Right forelimb (tissue), 1 donor: ENCODE data around the gene TBC1D22A.

Experiments used
- DNase-seq: peaks from one replicate; pipeline ENCODE4 v3.0.0-alpha.2; 2018

TBC1D22A gene

DNA sequence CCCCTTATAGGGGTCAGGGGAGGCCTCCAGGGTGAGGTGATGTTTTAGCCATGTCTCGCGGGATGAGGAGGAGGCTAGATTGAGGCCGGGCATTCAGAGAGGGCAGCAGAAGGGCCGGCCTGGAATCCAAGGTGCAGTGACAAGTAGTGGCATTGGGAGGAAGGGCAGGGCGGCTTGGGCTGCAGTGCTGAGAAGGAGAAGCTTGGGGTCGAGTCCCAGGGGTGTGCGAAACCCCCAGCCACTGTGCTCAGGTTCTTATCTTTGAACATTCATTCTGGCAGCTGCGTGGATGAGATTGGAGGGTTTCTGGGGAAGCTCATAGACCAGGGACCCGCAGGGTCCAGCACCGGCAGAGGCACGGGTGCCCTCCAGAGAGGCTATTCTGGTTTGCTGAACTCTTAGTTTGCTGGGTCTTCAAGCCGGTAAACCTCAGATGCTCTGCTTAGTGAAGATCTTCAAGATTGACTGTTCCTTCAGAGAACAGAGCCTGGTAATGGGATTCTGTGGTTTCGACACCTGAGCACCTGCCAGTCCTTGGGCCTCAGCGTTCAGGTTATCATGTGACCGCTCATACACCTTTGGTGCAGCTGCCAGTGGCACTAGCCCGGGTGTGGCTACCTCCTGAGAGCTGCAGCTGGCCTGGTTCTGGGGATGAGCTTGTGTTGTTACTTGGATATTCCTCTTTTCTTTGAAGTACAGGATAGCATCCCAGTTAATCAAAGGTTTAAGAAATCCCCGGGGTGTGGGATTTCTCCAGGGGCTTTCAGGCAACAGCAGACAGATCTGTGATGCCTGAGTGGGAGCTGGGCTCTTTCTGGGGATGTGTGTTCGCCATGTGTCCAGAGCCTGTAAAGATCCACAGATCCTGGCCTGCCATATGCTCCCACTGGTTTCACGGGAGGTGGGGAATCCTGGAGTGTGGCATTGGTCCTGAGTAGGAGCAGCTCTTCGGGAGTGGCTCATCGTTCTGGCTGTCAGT lies 152.8 kb downstream of the TBC1D22A start:
- no peak for DNase-seq

DNA sequence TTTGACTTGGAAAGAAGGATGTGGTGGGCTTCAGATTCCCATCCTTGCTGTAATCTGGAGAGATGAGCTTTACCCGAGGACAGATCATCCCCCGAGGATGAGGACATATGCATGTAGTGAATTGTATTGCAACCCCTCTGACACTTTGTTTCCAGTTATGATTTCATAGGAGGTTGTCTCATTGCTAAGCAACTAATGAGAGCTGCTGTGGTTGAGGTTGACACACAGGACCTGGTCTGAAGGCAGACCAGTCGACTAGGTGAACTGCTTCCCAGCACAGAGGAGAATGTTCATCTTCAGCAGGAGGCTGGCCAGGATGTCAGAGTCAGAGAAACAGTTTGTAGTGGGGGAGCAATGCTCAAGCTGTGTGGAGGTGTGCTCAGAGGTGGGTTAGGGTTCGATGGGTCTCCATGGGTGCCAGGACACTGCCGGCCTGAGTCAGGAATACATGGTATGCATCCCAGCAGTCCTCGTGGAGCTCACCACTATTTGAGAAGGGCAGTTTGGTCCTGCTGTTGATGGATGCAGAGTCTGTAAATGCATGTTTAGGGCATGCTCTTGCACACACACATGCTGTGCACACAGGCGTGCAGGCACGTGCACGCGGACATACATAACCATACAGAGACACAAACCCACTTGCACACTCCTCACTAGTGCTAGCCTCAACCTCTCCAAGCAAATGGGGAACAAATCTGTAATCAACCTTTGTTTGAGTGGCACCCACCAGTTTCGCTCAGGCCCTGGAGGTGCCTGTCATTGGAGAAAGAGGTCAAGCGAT lies 153.7 kb downstream of the TBC1D22A start:
- no peak for DNase-seq

DNA sequence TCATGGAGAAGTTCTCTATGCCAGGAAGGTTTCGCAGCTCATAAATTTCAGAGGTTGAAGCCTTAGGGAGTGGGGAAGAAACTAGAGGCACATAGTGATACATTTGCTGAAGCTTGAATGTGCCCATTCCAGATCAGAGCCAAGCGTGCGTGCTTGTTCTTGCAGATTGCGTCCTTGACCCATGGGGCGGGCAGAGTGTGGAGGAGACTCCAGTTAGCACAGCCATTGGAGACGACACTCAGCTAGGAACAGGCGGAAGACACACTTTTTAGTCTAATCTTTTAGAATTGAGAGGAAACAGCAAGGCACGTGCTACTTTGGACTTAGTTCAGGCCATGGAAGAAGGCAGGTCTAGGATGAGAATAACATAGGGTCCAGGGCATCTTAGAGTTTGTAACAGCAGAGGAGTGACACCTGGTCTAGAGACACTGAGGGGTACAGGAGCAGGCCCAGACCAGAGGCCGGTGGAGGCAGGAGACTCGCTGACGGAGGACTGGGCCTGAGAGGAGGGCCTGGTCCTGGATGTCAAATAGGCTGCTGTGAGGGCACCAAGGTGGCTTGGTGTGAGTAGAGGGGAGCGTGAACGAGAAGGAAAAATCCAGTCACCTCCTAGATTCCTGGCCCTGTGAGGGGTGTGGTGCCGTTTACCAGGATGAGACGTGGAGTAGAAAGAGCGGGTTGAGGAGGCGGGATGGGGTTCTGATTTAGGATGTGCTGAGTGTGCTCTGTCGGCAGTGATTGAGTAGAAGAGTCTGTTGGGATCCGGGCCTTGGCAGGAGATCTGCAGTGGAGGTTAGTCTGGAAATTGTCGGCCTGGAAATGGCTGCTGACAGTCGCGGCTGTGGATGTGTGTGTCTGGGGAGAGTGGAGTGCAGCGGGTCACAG lies 154.7 kb downstream of the TBC1D22A start:
- no peak for DNase-seq

DNA sequence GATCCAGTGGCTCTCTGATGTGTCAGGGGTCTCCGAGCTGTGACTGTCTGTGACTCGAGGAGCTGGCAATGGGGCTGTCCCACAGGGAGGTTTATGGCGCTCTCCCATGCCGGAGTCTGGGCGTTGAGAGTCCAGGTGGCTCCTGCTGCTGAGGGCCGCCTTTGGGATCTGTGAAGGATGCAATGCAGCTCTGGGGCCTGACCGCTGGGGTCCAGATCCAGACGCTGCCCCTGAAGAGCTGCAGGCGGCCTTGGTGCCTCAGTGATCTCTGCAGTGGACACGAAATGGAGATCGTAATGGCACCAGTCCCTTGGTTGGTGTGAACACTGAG lies 155.3 kb downstream of the TBC1D22A start:
- DNase-seq, result no peak

DNA sequence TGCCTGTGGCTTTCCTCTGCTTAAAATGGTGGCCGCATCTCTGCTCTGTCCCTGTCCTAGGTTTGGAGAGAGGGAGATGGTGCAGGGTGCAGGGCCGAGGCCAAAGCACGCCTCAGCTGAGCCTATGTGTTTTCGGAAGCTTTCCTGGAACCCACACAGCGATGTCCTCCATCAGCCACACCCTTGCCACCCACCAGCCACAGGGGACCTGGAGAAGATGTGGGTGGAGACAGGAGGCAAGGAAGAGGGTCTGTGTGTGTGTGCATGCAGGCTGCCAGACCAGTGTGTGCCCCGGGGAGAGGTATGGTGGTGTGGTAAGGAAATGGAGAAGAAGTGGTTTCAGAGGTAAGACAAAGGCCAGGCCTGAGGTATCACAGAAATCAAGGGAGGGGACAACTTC lies 155.7 kb downstream of the TBC1D22A start:
- DNase-seq, result no peak

DNA sequence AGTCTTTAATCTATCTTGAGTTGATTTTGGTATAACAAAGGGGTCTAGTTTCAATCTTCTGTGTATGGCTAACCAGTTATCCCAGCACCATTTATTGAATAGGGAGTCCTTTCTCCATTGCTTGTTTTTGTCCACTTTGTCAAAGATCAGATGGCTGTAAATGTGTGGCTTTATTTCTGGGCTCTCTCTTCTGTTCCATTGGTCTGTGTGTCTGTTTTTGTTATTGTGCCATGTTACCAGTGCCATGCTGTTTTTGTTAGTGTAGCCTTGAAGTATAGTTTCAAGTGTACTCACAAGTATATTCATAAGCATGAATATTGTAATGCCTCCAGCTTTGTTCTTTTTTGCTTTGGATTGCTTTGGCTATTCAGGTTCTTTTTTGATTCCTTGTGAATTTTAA lies 159.6 kb downstream of the TBC1D22A start:
- DNase-seq, result no peak

DNA sequence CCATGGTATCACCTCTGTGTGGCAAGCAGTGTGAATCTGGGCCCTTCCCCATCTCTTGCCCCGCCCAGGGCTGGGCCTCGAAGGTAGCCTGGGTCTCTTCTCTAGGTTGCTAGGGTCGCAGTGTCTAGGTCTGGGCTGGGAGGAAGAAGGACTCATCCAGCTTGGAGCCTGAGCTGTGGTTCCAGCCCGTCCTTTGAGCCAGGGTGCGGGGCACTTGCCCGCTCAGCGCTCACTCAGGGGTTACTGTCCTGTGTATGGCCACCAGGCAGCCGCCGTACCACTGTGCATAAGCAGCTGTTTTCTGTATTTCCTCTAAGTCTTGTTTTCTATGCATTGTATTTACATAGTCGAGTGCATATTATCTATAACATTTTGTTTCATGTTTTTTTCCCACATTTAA lies 160.9 kb downstream of the TBC1D22A start:
- no peak for DNase-seq

DNA sequence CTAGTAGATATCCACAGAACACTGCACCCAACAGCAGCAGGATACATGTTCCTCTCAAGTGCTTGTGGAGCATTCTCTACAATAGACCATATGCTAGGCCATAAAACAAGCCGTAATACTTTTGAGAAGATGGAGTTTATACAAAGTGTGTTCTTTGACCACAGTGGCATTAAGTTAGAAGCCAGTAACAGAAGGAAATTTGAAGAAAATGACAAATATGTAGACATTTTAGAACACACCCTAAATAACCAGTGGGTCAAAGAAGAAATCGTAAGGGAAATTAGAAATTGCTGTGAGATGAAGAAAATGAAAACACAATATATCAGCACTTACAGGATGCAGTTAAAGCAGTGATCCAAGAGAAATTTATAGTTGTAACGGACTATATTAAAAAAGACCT lies 163.4 kb downstream of the TBC1D22A start:
- no peak for DNase-seq

DNA sequence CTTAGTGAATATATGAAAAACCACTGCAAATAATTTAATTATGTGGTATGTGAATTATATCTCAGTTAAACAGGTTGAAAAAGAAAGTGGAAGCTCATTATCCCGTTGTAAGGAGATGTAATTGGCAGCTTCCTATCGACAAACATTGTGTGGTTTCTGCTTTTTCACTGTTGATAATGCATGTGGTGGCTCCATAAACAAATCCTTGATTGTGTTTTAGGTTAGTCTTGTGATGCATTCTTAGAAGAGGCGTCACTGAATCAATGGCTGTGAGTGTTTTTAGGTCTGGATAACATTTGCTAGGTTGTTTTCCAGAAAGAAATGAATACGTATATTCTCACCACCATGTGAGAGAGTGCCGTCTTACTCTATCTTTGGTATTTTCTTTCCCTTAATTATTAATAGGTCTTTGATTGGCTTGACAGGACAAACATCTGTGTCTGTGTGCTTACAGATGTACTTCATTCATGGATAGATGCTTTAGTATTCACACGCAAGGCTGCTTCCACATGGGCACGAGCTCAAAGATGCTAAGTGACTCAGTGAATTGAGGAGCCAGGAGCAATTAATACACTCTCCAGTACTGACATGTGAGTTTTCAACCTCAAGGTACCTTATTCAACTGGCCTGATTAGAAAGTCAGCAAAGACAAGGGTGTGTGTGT lies 166.7 kb downstream of the TBC1D22A start:
- no peak for DNase-seq

DNA sequence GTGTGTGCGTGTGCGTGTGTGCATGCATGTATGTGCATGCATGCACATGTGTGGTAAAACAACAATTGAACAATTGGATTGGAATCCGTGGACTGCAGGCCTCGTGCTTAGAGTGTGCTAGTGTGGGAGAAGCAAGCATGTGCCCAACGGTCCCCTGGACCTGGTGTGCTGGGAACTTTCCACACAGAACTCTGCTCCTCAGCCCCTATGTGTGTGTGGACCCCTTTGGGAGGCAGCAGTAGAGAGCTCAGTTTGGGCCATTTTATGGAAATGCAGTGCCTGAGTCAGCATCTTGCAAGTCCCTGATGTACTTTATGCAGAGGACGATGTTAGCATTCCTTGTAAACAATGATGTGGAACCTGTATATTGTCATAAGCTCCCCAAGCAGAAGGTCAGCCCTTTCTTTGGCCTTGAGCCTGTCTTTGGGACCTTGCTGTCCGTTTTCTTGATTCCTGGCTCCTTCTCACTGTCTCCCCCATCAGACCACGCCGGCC lies 167.3 kb downstream of the TBC1D22A start:
- no peak for DNase-seq

DNA sequence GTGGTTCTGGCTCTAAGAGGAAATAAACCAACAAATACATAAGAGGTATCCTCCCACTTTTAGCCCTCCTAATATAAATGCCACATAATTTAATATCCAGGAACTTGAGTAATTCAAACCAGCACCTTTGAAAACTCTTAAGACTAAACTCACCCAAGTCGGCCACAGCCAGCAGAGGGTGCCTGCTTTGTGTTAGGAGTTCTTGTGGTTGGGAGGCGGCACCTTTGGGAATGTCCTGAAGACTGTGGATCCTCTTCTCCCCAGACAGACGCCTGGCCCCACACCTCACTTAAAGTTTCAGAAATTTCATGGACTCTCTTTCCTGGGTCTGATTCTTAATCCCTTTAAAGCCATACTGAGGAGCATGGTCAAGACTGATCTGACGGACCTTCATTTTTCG lies 169.0 kb downstream of the TBC1D22A start:
- no peak for DNase-seq

DNA sequence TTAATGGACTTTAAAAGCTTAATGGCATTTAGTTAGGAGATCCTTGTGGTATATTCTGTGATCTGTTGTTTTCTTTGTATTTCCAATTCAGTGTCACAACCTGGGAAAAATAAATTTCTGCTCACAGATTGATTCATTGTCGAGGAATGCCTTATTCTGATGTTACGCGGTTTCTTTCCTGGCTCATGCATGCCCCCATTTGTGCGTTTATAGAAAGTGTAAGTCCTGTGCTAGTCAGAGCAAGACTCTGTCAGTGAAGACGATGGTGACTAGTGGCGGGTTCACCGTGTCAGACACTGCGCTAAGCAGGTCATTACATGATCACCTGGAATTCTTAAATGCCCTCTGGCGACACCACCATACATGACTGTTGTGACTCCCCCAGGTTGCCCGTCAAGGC lies 169.4 kb downstream of the TBC1D22A start:
- no peak for DNase-seq

DNA sequence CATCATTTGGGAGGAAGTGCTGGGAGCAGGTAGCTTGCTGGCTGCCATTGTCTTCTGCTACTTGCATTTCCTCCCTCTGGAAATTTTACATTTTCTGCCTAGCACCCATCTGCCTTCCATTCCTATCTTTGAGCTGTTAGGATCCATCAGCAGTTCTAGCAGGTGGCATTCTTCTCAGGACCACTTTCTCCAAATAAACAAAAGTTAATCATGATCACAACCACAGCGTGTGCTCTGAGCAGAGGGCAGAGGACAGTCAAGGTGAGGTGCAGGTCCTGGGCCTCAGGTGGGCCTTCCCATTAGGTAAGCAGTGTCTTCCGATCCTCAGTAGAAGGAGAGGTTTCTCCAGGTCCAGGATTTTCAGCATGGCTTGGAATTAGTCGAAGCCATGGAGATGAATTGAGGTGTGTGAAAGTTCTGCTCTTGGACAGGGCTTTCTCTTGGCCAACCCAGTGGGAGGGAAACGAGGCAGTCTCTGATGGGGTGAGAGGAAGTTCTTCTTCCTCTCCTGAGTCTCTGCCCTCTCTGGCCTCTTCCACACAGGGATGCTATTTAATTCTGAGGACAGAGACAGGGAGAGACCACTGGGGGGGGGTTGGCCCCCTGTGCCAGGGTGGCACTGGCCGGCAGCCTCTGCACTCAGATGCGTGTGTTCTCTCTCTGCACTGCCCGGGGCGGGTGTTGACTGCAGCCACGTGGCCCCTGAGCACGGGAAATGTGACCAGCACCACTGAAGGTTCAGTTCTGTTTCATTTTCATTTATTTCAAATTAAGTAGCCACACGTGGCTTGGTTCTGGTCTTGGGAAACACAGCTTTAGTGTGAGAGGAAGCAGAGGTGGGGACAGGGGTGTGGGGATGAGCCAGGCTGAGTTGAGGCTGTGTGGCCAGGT lies 170.8 kb downstream of the TBC1D22A start:
- DNase-seq, result no peak

DNA sequence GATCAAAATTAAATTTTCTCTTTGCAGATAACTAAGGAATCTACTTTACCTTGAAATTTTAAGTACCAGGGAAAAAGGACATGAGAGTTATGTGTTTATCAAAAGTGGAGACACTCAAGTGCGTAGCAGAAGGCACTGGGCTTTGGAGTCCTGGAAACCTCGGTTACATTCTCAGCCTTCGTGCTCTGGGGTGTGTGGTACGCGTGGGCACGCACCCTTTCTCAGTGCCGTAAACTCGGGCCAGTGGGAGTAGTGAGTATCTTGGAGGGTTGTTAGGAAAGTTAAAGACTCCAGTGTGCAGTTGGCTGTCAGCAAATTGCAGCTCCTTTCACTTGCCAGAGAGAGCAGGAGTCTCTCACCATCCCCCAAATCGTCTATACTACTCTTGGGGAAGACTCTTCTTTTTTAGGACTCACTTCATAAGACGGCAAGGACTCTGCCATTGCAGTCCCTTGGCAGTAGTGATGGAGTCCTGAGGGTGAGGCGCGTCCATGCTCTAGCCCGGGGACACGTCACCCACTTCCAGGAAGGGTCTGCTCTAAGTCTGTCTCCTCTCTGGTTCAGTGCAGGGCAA lies 171.8 kb downstream of the TBC1D22A start:
- DNase-seq, result no peak

DNA sequence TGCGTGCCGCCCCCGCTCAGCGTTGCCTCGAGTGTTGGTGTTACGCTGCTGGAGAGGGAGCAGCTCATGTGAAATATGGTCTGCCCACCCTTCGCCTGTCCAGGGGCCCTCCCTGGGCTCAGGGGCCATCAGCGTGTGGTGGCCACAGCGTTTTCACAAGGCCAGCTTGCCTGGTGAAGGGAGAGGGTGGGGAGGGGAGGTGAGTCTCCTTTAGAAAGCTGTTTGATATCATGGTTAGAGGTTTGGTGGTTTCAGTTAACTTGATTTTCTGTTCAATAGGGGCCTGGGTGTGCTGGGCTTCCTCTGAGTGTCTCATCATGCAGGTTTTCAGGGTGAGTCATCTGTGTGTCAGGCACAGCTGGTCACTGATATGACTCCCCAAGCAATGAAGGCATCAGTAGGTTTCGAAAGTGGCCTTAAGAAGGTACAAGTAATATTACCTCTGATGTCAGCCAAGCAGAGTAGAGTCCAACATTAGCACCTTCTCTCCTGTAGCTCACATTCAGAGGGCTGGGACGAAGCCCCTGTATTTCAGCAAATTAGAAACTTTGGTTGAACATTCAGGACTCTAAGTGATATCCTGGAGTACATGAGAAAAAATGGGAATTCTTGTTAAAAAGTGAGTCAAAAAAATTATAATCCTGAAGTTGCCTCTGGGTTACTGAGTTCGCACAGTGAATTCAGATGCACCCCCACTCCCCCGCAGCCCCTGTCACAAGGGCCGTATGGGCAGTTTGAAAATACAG lies 172.5 kb downstream of the TBC1D22A start:
- DNase-seq, result no peak

DNA sequence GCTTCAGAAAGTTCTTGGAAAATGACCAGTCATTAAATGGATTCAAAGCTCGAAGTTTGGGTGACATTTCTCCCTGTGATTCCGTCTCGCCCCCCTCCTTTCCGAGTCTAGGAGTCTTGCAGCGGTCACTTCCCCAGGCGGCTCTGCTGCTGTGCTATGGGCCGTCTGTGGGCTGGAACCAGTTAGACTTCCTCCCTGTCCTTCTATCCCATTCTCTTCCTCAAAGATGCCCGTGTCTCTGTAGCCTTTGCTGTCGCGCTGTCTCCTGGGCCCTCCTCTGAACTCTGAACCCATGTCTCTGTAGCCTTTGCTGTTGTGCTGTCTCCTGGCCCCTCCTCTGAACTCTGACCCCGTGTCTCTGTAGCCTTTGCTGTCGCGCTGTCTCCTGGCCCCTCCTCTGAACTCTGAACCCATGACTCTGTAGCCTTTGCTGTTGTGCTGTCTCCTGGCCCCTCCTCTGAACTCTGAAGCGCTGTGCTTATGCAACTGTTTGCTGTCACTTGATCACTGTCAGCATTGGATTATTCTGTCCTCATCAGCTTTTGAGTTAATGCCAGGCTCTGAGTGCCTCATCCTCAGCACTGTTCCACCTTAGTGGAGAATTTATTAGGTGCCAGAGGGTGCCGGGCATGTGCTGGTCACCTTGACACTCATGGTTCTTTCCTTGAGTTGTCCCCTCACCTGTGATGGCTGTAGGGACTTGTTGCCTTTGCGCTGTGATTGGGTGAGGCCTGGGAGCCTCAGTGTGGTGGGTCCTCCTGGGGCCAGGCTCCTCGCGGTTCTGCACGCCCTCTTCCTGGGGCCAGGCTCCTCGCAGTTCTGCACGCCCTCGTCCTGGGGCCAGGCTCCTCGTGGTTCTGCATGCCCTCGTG lies 173.3 kb downstream of the TBC1D22A start:
- DNase-seq, result no peak

DNA sequence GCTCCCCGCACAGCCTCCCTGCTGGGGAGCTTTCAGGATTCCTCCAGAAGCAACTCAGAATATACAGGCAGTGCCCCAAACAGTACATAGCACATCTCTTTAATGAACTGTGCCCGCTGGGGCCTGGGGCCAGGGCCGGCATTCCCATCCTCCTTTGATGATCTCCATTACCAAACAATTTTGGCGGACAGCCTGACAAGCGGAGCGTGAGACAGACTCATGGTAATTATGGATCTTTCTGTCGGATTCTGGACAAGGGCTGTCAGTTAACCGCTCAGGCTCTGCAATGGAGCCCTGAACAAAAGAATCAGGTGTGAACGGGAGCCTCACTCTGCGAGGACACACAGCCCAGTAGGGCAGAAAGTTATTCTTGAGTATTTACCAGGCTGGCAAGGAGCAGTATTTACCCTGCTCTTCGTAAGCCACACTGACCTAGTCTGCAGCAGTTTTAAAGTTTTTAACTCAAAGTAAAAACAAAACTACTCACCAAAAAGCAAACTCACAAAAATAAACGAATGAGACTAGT lies 174.0 kb downstream of the TBC1D22A start:
- DNase-seq, result no peak

DNA sequence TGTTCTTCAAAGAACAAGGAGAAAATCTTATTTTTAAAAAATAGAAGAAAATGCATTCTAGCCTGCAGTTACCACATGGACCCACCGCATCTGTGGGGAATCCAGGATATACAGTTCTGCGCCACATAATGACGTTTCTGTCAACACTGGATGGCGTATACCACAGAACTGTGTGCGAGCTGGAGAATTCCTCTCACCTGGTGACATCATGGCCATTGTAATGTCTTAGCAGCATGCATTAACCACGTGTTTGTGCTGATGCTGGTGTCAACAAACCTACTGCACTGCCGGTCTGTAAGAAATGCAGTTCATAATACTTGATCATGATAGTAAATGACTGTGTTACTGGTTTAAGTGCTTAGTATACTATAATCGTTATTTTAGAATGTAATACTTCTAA lies 174.7 kb downstream of the TBC1D22A start:
- no peak for DNase-seq

DNA sequence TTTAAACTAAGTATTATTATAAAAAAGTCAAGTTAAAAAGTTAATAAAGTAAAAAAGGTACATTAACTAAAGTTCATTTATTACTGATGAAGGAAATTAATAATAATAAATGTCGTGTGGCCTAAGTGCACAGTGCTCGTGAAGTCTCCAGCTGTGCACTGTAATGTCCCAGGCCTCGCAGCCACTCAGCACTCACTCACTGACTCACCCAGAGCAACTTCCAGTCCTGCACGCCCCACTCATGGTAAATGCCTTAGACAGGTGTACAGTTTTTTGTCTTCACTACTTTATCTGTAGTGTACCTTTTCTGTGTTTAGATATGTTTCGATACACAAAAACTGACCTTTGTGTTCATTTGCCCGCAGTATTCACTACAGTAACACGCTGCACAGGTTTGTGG lies 175.5 kb downstream of the TBC1D22A start:
- no peak for DNase-seq
